Nephron (organoid): ENCODE measurements around the gene TGFBI.

Experiments used
- H3K27ac Mint-ChIP-seq, 3 experiments: 2 replicates each; pipeline ENCODE4 v1.8.0; 2020; ENCODE audit warnings: mixed read lengths in 3 of 3, mild to moderate bottlenecking in 2 of 3, moderate library complexity in 1 of 3
- H3K27me3 Mint-ChIP-seq: 2 replicates; pipeline ENCODE4 v1.8.0; 2021; ENCODE audit warnings: low read depth, mild to moderate bottlenecking, moderate library complexity, mixed read lengths
- H3K36me3 Mint-ChIP-seq: 2 replicates; pipeline ENCODE4 v1.8.0; 2020; ENCODE audit warnings: low read depth, mixed read lengths
- H3K4me1 Mint-ChIP-seq: 2 replicates; pipeline ENCODE4 v1.8.0; 2020; ENCODE audit warnings: mixed read lengths
- H3K4me3 Mint-ChIP-seq, 3 experiments: 2 replicates each; pipeline ENCODE4 v1.8.0; 2020; ENCODE audit warnings: mild to moderate bottlenecking in 3 of 3, mixed read lengths in 3 of 3, moderate library complexity in 2 of 3
- H3K9me3 Mint-ChIP-seq: 2 replicates; pipeline ENCODE4 v1.8.0; 2020; ENCODE audit warnings: mixed read lengths
- TF ChIP-seq, protein P1 (sequence below), 3 experiments: fragments of 200-600 bp; sonication (generic); IDR thresholded peaks; one replicate each; pipeline ENCODE4 v1.5.0; 2021; ENCODE audit warnings: antibody characterized with exemption in 3 of 3; ENCODE audit not compliant: unreplicated experiment in 3 of 3

Gene TGFBI

DNA sequence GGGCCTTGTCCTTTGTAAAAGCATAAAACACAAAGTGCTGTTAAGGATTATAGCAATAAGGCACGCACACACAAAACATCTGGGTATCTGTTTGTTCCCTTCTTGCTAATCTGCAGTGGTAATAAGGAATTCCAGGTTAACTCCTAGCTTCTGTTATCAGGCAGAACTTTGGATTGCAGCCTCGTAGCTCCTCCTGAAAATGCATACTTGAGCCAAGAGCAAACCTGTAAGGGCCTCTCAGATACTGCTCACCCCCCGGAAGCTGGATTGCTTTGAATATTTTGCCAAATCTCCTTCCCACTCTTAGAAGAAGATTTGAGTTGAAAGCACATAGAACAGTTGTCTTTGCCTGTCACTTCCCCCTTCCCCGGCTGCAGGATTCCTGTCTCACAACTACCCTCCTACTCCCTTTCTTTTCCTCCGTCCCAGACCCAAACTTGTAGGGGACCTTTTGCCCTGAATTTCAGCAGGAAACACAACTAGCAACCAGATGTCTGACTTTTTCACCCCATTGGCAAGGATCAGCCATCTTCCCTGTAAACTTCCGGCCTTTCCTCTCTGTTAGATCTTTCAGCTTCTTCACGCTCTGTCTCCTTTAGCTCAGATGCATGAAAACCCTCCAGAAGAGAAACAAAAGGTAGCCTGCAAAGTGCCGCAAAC is 75.6 kb downstream of the TGFBI start:
- Mint-ChIP-seq H3K9me3 (no peaks in the 10 kb centered on the region), H3K4me3 (peak overlapping the region in 2 of 3 experiments; percentile 2 to 6), H3K27me3 (peaks cover 10% of the 10 kb centered on the region), H3K27ac (peak overlapping the region; percentile 89 to 94 (median 93)), H3K4me1 (peaks cover 49% of the 10 kb centered on the region), H3K36me3 (no peaks in the 10 kb centered on the region)
- TF ChIP-seq, protein P1, sequence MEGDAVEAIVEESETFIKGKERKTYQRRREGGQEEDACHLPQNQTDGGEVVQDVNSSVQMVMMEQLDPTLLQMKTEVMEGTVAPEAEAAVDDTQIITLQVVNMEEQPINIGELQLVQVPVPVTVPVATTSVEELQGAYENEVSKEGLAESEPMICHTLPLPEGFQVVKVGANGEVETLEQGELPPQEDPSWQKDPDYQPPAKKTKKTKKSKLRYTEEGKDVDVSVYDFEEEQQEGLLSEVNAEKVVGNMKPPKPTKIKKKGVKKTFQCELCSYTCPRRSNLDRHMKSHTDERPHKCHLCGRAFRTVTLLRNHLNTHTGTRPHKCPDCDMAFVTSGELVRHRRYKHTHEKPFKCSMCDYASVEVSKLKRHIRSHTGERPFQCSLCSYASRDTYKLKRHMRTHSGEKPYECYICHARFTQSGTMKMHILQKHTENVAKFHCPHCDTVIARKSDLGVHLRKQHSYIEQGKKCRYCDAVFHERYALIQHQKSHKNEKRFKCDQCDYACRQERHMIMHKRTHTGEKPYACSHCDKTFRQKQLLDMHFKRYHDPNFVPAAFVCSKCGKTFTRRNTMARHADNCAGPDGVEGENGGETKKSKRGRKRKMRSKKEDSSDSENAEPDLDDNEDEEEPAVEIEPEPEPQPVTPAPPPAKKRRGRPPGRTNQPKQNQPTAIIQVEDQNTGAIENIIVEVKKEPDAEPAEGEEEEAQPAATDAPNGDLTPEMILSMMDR (IDR thresholded peaks at IDR 0.05; ENCODE audit: unreplicated experiment in 3 of 3), result no peak

DNA sequence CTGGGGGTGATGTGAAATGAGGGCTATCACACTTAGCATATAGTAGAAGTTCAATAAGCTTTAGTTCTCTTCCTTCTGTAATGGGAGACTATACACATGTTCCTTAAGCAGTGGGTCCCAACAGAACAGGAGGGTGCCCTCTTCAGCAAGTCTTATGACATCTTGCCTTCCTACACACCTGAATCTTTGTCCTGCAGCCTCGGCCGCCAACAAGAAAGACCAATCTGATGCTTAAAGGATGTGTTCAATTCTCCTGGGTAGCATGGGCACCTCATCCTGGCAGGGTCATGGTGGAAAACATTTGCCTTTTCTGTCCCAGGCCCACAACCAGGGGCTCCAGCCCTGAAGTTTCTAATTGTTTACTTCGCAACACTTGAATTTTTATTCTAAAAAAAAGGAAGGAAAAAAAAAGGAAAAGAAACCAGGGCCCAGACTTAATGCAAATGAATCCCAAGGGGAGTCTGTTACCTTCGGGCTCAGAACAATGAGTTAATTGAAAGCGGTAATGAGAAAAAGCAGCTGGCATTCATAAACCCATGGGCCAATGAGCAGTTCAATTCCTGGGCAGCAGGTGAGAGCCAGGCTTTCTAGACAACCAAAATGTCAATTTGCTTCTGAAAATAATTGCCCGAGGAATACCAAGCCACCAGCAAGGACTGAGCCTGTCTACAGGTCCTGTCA is 77.7 kb downstream of the TGFBI start:
- peaks cover 64% of the 10 kb centered on the region for H3K4me1 Mint-ChIP-seq
- H3K4me3 Mint-ChIP-seq, result no peak overlapping the region
- H3K9me3 Mint-ChIP-seq, result no peaks in the 10 kb centered on the region
- peak overlapping the region in 2 of 3 experiments; percentile 9 to 95 for H3K27ac Mint-ChIP-seq
- H3K27me3 Mint-ChIP-seq, result peaks cover 4% of the 10 kb centered on the region
- TF ChIP-seq, protein P1 (IDR thresholded peaks at IDR 0.05; ENCODE audit: unreplicated experiment in 3 of 3), result no peak
- H3K36me3 Mint-ChIP-seq, result no peaks in the 10 kb centered on the region

DNA sequence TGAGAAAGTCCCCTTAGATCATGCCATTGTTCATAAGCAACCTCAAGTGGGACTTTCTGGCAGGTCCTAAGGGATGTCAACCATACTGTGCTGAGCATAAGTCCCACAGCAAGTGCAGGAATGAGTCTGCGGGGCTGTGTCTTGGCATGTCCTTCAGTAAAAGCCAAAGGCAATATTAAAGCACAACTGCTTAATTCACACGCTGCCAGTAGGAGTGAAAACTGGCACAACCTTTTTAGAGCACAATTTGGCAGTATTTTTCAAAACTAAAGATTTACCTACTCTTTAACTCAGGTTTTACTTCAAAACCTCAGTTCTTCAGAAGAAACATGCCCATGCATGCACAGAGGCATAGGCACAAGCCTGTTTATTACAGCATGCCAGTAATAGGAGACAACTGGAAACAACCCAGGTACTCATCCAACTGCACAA is 79.4 kb downstream of the TGFBI start:
- Mint-ChIP-seq H3K4me1 (peaks cover 68% of the 10 kb centered on the region), H3K4me3 (no peak overlapping the region), H3K36me3 (no peaks in the 10 kb centered on the region), H3K27ac (peak overlapping the region; percentile 95 to 97 (median 96)), H3K27me3 (peaks cover 4% of the 10 kb centered on the region), H3K9me3 (no peaks in the 10 kb centered on the region)
- TF ChIP-seq, protein P1 (IDR thresholded peaks at IDR 0.05; ENCODE audit: unreplicated experiment in 3 of 3), result no peak

DNA sequence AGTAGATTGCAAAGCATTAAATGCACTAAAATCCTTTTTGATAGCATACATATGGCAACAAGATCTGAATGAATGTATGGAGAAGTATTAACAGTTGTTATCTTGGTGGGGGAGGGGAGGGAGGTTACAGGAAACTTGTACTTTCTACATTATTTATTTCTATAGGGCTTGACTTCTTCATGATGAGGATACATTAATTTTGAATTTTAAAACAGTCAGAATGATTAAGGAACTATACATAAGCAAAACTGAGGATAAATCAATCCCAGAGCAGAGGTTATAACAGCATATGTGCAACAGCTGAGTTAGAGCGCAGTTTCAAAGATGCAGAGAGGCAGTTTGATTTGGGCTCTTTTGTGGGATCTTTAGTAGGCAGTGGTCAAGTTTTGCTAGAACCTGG is 80.0 kb downstream of the TGFBI start:
- H3K27ac Mint-ChIP-seq, result peak overlapping the region; percentile 95 to 97 (median 96)
- peak overlapping the region in 1 of 3 experiments; percentile 18 for H3K4me3 Mint-ChIP-seq
- no peaks in the 10 kb centered on the region for H3K36me3 Mint-ChIP-seq

DNA sequence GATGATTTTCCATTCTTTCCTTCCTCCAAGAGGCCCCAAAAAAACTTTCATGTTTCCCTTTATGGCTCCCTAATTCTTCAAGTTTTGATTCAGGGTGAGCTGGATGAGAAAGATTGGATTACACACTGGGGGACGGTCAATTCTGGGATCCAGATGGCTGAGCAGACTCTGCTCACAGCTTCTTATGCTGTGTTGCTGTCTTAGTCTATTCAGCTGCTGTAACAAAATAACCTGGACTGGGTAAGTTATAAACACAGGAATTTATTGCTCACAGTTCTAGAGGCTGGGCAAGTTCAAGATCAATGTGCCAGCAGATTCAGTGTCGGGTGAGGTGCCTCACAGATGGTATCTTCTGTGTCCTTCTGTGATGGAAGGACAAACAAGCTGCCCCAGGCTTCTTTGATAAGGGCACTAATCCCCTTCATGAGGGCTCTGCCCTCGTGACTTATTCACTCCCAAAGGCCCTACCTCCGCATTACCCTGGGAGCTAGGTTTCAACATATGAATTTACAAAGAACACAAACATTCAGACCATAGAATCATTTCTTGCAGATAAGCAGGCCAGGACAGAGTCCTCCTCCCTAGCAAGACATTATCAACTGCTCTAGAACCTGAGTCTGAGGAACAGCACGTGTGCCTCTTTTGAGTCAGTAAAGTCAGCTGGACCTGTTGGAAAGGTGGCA is 80.8 kb downstream of the TGFBI start:
- peaks cover 4% of the 10 kb centered on the region for H3K27me3 Mint-ChIP-seq
- no peak overlapping the region for H3K4me3 Mint-ChIP-seq
- TF ChIP-seq, protein P1 (IDR thresholded peaks at IDR 0.05; ENCODE audit: unreplicated experiment in 3 of 3), result no peak
- no peaks in the 10 kb centered on the region for H3K9me3 Mint-ChIP-seq
- H3K36me3 Mint-ChIP-seq, result no peaks in the 10 kb centered on the region
- H3K27ac Mint-ChIP-seq, result peak overlapping the region; percentile 95 to 97 (median 96)
- H3K4me1 Mint-ChIP-seq, result peaks cover 61% of the 10 kb centered on the region

More for the DNA sequence above, 80.0 kb downstream of the TGFBI start:
- peaks cover 4% of the 10 kb centered on the region for H3K27me3 Mint-ChIP-seq
- H3K4me1 Mint-ChIP-seq, result peaks cover 69% of the 10 kb centered on the region
- TF ChIP-seq, protein P1 (IDR thresholded peaks at IDR 0.05; ENCODE audit: unreplicated experiment in 3 of 3), result no peak
- H3K9me3 Mint-ChIP-seq, result no peaks in the 10 kb centered on the region
